ACHN (cell line): Measurements from ENCODE around the gene SIPA1.

Source experiments
- DNase-seq: peaks from one replicate; pipeline ENCODE4 v3.0.0-alpha.2; 2015
- in situ Hi-C: cut with HindIII; loops from 2 replicates; pipeline ENCODE4 v1.10.0; 2017; ENCODE audit warnings: low sequenced_read_pairs, low pct_ligation_motif_present, low pct_unique_long_range_greater_than_20kb

SIPA1 gene

DNA sequence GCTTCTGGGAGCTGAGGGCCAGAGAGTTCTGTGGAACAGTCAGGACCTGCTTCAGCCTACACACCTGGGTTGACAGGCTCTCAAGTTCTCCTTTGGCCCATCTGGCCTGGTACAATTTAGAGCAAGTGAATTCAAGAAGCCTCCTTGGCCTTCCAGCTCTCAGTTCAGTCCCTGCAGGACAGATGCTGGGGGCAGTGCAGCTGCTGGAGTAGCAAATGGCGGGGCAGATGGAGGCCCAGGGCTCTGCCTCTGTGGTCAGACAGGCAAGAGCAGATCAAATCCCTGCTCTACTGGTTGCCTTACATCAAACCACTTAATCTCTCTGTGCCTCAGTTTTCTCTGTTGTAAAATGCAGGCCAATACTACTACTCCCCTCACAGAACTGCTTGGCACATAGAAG, 33.6 kb upstream of the SIPA1 start:
- in situ Hi-C loops = no loop called here
- DNase-seq = no peak

GRCh38 chr11:65606876-65607613, 30.9 kb upstream of the SIPA1 start:
- in situ Hi-C loops = no loop called here
- DNase-seq = peak; percentile 14

- in situ Hi-C loops = no loop called here
- no peak for DNase-seq
Observed at GRCh38 chr11:65607614-65608426, 30.1 kb upstream of the SIPA1 start.

GRCh38 chr11:65609229-65609628, 28.7 kb upstream of the SIPA1 start:
- in situ Hi-C loops = no loop called here

GRCh38 chr11:65609665-65610064, 28.2 kb upstream of the SIPA1 start:
- no peak for DNase-seq

More at GRCh38 chr11:65609229-65609628, 28.7 kb upstream of the SIPA1 start:
- DNase-seq = no peak

DNA sequence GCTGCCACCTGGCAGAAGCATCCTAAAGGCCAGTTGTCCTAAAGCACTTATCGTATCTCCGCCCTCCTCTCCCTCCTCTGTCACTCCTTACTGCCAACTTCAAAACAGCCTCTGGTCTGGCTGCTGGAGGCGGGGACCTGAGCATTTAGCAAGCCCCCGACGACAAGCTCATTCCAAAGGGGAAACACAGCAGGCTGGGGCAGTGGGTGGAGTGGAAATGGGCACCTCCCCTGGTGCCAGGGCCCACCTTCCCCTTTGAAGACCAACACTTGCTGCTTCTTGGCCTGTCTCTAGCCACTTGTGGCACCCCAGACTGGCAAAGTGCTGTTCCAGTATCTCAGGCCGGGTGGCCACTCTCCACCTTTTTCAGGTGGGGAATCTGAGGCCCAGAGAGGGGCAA, 27.5 kb upstream of the SIPA1 start:
- DNase-seq = no peak
- in situ Hi-C loops = no loop called here

More at GRCh38 chr11:65609665-65610064, 28.2 kb upstream of the SIPA1 start:
- in situ Hi-C loops = no loop called here

- in situ Hi-C loops = no loop called here
- DNase-seq = no peak
Observed at GRCh38 chr11:65611028-65611757, 26.7 kb upstream of the SIPA1 start.

DNA sequence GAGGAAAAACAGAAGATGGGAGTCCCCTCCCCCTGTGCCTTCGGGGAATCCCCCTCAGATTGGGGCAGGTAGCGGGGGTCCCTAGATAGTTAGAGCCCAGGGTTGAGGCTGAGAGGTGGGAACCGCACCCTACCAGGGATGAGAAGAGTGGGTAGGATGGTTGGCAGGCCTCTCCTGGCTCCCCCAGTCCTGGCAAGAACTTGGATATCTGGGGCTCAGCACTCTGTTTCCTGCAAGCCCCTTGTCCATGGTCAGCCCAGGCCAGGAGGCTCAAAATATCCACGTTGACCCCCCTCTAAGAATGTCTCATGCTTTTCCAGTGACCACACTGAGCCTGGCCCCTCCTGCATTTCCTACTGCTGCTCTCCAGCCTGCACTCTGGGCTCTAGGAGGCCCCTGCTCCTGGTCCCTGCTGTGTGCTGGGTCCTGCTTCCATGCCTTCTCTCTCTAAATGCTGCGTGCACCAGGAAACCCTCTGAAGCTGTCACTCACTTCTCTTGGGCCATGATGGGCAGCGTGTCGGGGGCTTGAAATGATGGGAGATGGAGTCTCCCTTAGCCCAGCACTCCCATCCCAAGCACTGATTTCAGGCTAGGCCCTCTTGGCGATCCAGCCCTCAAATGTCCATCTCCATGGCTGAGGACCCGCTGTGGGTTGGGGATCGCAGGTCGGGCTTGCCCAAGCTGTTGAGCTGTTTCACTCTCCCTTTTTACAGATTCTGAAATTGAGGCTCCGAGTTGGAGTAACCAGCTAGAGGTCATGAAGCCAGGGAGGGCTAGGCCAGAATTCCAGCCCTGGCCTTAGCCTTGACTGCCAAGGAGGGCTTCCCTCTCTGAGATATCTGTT, 25.9 kb upstream of the SIPA1 start:
- no peak for DNase-seq
- in situ Hi-C loops = no loop called here

DNA sequence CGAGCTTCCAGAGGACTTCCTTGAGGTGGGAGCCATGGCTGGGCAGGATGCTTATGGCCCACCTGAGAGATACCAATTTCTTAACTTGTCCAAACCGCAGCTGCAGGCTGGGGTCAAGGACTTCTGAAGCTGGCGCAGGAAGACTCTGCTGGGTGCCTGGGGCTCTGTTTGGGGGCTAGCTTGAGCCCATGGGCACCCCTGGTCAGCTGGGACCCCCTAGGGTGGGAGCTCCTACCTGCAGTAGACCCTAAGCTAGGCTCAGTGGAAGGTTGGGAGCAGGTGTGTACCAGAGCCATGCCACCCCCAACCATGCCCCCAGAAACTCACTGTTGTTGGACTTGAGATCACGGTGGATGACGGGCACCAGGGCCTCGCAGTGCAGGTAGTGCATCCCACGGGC, 25.2 kb upstream of the SIPA1 start:
- in situ Hi-C loops = no loop called here

GRCh38 chr11:65613091-65613928, 24.6 kb upstream of the SIPA1 start:
- in situ Hi-C loops = no loop called here
- DNase-seq = peak; percentile 11

More for the DNA sequence above, 25.2 kb upstream of the SIPA1 start:
- DNase-seq = no peak

GRCh38 chr11:65615229-65615949, 22.5 kb upstream of the SIPA1 start, which contains the start of gene PCNX3:
TSS of gene PCNX3 (plus strand) at chr11:65615776. CDS start at chr11:65616312, 536 bp downstream.
- in situ Hi-C loops = no loop called here
- peak; percentile 99 for DNase-seq

GRCh38 chr11:65615950-65616574, 21.8 kb upstream of the SIPA1 start:
- in situ Hi-C loops = no loop called here
- peak; percentile 44 for DNase-seq

- in situ Hi-C loops = no loop called here
- no peak for DNase-seq
Observed at GRCh38 chr11:65616575-65617001, 21.3 kb upstream of the SIPA1 start.

DNA sequence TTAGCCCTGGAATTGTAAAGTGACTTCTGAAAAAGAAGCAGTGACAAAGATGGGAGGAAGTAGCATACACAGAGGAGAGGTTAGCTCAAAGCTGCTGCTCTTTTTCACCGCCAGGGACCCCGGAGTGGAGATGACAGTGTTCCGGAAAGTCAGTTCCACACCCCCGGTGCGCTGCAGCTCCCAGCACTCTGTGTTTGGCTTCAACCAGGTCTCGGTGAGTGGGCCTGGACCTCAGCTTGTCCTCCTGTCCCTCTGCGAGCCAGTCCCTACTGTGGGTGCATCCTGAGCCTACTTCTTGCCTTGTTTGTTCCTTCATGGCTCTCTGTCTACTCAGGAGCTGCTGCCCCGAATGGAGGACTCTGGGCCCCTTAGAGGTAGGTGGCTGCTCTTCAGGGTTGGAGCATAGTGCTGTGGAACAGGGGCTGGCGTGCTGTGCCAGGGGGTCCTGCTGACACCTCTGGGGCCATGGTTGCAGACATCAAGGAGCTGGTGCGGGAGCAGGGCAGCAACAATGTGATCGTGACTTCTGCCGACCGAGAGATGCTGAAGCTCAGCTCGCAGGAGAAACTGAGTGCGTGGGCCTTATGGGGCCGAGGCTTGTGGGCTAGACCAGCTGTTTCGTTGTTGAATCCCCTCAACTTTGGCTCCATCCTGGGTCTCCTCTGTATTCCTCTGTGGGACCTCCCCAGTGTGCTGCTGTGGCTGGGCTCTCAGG, 20.6 kb upstream of the SIPA1 start:
- DNase-seq = no peak
- in situ Hi-C loops = no loop called here

GRCh38 chr11:65617990-65618751, 19.7 kb upstream of the SIPA1 start:
- no peak for DNase-seq
- in situ Hi-C loops = no loop called here
